CD4-positive, alpha-beta T cell treated with Interleukin-6 for 4 hours (primary cell): ENCODE results near the gene ROBO2.

Experiments used
- DNase-seq: peaks from one replicate; pipeline ENCODE4 v3.0.0-alpha.2; 2020; ENCODE audit warnings: mixed read lengths

The ROBO2 gene

GRCh38 chr3:77052051-77052501, 12.2 kb downstream of the ROBO2 start:
- no peak for DNase-seq

- no peak for DNase-seq
These were observed 13.1 kb downstream of the ROBO2 start for GRCh38 chr3:77052733-77053670.

GRCh38 chr3:77053795-77054194, 13.9 kb downstream of the ROBO2 start:
- no peak for DNase-seq

GRCh38 chr3:77055841-77056341, 16.0 kb downstream of the ROBO2 start:
- DNase-seq, result no peak

GRCh38 chr3:77059354-77059753, 19.5 kb downstream of the ROBO2 start:
- no peak for DNase-seq

- DNase-seq, result no peak
These were observed 23.5 kb downstream of the ROBO2 start for GRCh38 chr3:77063423-77063822.

GRCh38 chr3:77065750-77066149, 25.9 kb downstream of the ROBO2 start:
- DNase-seq, result no peak

GRCh38 chr3:77066829-77067228, 26.9 kb downstream of the ROBO2 start:
- no peak for DNase-seq

GRCh38 chr3:77068808-77069207, 28.9 kb downstream of the ROBO2 start:
- DNase-seq, result no peak

GRCh38 chr3:77071364-77071763, 31.5 kb downstream of the ROBO2 start:
- DNase-seq, result no peak

- DNase-seq, result no peak
These were observed 31.9 kb downstream of the ROBO2 start for GRCh38 chr3:77071809-77072208.

- no peak for DNase-seq
These were observed 32.3 kb downstream of the ROBO2 start for GRCh38 chr3:77072232-77072631.

- no peak for DNase-seq
These were observed 38.4 kb downstream of the ROBO2 start for GRCh38 chr3:77078279-77078678.

GRCh38 chr3:77079988-77080610, 40.2 kb downstream of the ROBO2 start:
- no peak for DNase-seq

GRCh38 chr3:77081240-77081661, 41.4 kb downstream of the ROBO2 start:
- DNase-seq, result no peak

GRCh38 chr3:77084511-77084910, 44.6 kb downstream of the ROBO2 start:
- DNase-seq, result no peak

GRCh38 chr3:77086408-77086807, 46.5 kb downstream of the ROBO2 start:
- no peak for DNase-seq

GRCh38 chr3:77091809-77092208, 51.9 kb downstream of the ROBO2 start:
- DNase-seq, result no peak

GRCh38 chr3:77093101-77093500, 53.2 kb downstream of the ROBO2 start:
- no peak for DNase-seq

GRCh38 chr3:77096145-77096544, 56.2 kb downstream of the ROBO2 start:
- no peak for DNase-seq

GRCh38 chr3:77096966-77097890, 57.3 kb downstream of the ROBO2 start:
- DNase-seq, result no peak

GRCh38 chr3:77102951-77103769, 63.3 kb downstream of the ROBO2 start:
- no peak for DNase-seq
